TTC549 (cell line): Measurements from ENCODE around the gene IFT27.
"Not testable (repeated sequence)": the region's sequence is repeated elsewhere in the genome, so short reads cannot be mapped to it uniquely, and the experiment has no call there.

Experiments
- FAIRE-seq: peaks from 2 replicates; lab custom pipeline; 2012; peaks lifted over from hg19 to GRCh38; lab: Jason Lieb, UNC

The IFT27 gene

GRCh38 chr22:36743011-36743410 is 32.9 kb downstream of the IFT27 start:
- FAIRE-seq, result no peak

GRCh38 chr22:36741968-36742367 is 34.0 kb downstream of the IFT27 start:
- FAIRE-seq, result no peak

- no peak for FAIRE-seq
Measured at GRCh38 chr22:36741204-36741793, 34.6 kb downstream of the IFT27 start.

- no peak for FAIRE-seq
Measured at GRCh38 chr22:36740716-36741115, 35.2 kb downstream of the IFT27 start.

- no peak for FAIRE-seq
Measured at GRCh38 chr22:36739185-36739584, 36.7 kb downstream of the IFT27 start.

GRCh38 chr22:36738416-36739020 is 37.4 kb downstream of the IFT27 start:
- FAIRE-seq, result no peak

- no peak for FAIRE-seq
Measured at GRCh38 chr22:36737776-36738175, 38.1 kb downstream of the IFT27 start.

GRCh38 chr22:36736701-36737320 is 39.1 kb downstream of the IFT27 start:
- no peak for FAIRE-seq

- FAIRE-seq, result no peak
Measured at GRCh38 chr22:36734171-36735058, 41.5 kb downstream of the IFT27 start.

- no peak for FAIRE-seq
Measured at GRCh38 chr22:36733271-36733670, 42.6 kb downstream of the IFT27 start.

- no peak for FAIRE-seq
Measured at GRCh38 chr22:36732609-36733008, 43.3 kb downstream of the IFT27 start.

- FAIRE-seq, result no peak
Measured at GRCh38 chr22:36731916-36732315, 44.0 kb downstream of the IFT27 start.

- not testable (repeated sequence) for FAIRE-seq
Measured at GRCh38 chr22:36731321-36731720, 44.6 kb downstream of the IFT27 start.

GRCh38 chr22:36730176-36730858 is 45.6 kb downstream of the IFT27 start:
- no peak for FAIRE-seq

- no peak for FAIRE-seq
Measured at GRCh38 chr22:36729321-36729720, 46.6 kb downstream of the IFT27 start.

- FAIRE-seq, result no peak
Measured at GRCh38 chr22:36728505-36728904, 47.4 kb downstream of the IFT27 start.

- FAIRE-seq, result no peak
Measured at GRCh38 chr22:36727927-36728488, 47.9 kb downstream of the IFT27 start.

GRCh38 chr22:36727110-36727509 is 48.8 kb downstream of the IFT27 start:
- FAIRE-seq, result no peak

- FAIRE-seq, result no peak
Measured at GRCh38 chr22:36726007-36726380, 49.9 kb downstream of the IFT27 start.

GRCh38 chr22:36725366-36726006 is 50.4 kb downstream of the IFT27 start:
- no peak for FAIRE-seq

- FAIRE-seq, result no peak
Measured at GRCh38 chr22:36724836-36725235, 51.1 kb downstream of the IFT27 start.

GRCh38 chr22:36722055-36722454 is 53.9 kb downstream of the IFT27 start:
- no peak for FAIRE-seq
